ENCODE measurements around the gene SCN7A.

SCN7A gene

DNA sequence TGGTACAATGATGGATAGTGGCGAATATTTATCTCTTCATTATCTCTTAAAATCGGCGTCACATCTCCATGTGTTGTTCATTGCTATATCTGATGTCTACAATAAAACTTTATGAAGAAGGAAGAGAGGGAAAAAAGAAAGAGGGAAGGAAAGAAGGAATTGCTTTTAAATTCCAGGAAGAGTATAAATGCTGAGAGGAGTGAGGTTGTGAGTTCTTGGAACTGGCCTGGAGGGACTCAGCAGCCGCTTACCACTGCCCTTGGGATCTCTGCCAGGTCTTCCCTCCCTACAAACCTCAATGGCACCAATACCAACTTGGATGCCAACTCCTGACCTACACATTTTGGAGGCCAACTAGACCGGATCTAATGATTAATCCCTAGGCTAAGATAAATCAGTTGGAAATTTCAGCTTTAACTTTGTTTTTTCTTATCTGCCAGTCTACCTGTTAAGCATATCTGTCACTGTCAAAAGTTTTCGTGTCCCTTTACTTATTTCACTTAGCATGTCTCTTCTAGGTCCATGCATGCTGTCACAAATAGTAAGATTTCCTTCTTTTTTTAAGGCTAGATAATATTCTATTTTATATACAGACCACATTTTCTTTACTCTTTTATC lies 128.1 kb downstream of the SCN7A start:
- Histone ChIP-seq H3K9me3 (ENCODE audit: insufficient read depth, low read length) (no peaks in the 10 kb centered on the region), H3K4me3 (ENCODE audit: insufficient read depth, low read length, poor library complexity, severe bottlenecking) (no peak overlapping the region), H3K9ac (ENCODE audit: low read length) (no peak overlapping the region), H3F3A (ENCODE audit: insufficient read depth) (no peaks in the 10 kb centered on the region), H3K9me2 (replicated peaks; ENCODE audit: insufficient read depth, low read length) (no peaks in the 10 kb centered on the region), H4K20me1 (ENCODE audit: low read depth, low read length) (no peaks in the 10 kb centered on the region), H3K36me3 (ENCODE audit: low read length) (no peaks in the 10 kb centered on the region), H2AFZ (ENCODE audit: low read depth, low read length, severe bottlenecking) (no peak overlapping the region), H3K4me2 (ENCODE audit: low read depth, low read length, poor library complexity, severe bottlenecking) (no peak overlapping the region), H3K27me3 (ENCODE audit: low read length) (no peaks in the 10 kb centered on the region), H3K27ac (ENCODE audit: low read depth, low read length) (no peak overlapping the region), H3K79me2 (ENCODE audit: insufficient read depth, low read length) (no peaks in the 10 kb centered on the region)
- TF ChIP-seq EZH2phosphoT487 (conservative IDR thresholded peaks at IDR 0.05; ENCODE audit: low read length) = no peak

DNA sequence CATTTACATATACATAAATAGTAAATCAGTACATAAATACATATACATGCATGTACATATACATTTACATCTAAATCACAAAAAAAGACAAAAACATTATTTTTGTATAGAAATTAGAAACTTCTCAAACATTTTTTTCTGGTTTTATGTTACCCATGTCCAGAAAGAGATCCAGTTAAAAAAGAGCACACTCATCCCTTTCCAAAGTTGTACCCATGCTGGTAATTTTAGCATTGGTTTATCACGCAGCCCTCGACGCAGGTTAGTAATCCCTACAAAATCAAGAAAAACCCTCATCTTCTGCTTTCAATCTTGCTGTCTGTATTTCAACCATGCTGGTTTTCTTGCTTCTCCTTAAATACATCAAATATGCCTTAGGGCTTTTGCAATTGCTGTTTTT lies 128.8 kb downstream of the SCN7A start:
- H3K27ac ChIP-seq (ENCODE audit: low read depth, low read length) = no peak overlapping the region
- H3K27me3 ChIP-seq (ENCODE audit: low read length) = no peaks in the 10 kb centered on the region
- H3K4me2 ChIP-seq (ENCODE audit: low read depth, low read length, poor library complexity, severe bottlenecking) = no peak overlapping the region
- H3K36me3 ChIP-seq (ENCODE audit: low read length) = no peaks in the 10 kb centered on the region
- H3K9me2 ChIP-seq (replicated peaks; ENCODE audit: insufficient read depth, low read length) = no peaks in the 10 kb centered on the region
- no peaks in the 10 kb centered on the region for H4K20me1 ChIP-seq (ENCODE audit: low read depth, low read length)
- H3K9ac ChIP-seq (ENCODE audit: low read length) = no peak overlapping the region
- H3K4me3 ChIP-seq (ENCODE audit: insufficient read depth, low read length, poor library complexity, severe bottlenecking) = no peak overlapping the region
- TF ChIP-seq, protein P1, sequence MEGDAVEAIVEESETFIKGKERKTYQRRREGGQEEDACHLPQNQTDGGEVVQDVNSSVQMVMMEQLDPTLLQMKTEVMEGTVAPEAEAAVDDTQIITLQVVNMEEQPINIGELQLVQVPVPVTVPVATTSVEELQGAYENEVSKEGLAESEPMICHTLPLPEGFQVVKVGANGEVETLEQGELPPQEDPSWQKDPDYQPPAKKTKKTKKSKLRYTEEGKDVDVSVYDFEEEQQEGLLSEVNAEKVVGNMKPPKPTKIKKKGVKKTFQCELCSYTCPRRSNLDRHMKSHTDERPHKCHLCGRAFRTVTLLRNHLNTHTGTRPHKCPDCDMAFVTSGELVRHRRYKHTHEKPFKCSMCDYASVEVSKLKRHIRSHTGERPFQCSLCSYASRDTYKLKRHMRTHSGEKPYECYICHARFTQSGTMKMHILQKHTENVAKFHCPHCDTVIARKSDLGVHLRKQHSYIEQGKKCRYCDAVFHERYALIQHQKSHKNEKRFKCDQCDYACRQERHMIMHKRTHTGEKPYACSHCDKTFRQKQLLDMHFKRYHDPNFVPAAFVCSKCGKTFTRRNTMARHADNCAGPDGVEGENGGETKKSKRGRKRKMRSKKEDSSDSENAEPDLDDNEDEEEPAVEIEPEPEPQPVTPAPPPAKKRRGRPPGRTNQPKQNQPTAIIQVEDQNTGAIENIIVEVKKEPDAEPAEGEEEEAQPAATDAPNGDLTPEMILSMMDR (IDR thresholded peaks at IDR 0.05; ENCODE audit: insufficient read depth, low read length, poor library complexity, severe bottlenecking) = no peak
- TF ChIP-seq EZH2phosphoT487 (conservative IDR thresholded peaks at IDR 0.05; ENCODE audit: low read length) = no peak
- no peaks in the 10 kb centered on the region for H3K9me3 ChIP-seq (ENCODE audit: insufficient read depth, low read length)
- H2AFZ ChIP-seq (ENCODE audit: low read depth, low read length, severe bottlenecking) = no peak overlapping the region
- H3K79me2 ChIP-seq (ENCODE audit: insufficient read depth, low read length) = no peaks in the 10 kb centered on the region
- H3F3A ChIP-seq (ENCODE audit: insufficient read depth) = no peaks in the 10 kb centered on the region

DNA sequence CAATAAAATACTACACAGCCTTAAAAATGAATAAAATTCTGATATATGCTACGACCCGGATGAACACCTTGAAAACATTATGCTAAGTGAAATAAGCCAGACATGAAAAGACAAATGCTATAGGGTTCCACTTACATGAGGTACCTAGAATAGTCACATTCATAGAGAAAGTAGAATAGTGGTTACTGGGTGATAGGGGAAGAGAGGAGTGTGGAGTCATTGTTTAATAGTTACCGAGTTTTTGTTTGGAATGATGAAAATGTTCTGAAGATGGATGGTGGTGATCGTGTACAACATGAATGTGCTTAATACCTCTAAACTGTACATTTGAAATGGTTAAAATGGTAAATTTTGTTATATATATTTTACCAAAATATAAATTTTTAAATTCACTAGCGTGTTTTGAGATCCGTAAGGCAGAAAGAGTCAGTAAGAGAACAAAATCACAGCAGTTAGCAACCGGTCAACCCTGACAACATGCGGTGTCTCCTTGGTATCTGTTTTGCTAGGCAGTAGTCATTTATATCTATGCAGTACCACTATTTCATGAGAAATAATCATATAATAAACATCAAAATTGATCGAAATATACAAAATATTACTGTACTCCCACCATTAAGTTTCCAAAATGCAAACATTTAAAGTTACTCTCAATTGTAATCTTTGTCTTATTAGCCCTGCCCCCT lies 129.4 kb downstream of the SCN7A start:
- no peak overlapping the region for H3K27ac ChIP-seq (ENCODE audit: low read depth, low read length)
- no peak overlapping the region for H3K4me3 ChIP-seq (ENCODE audit: insufficient read depth, low read length, poor library complexity, severe bottlenecking)
- H4K20me1 ChIP-seq (ENCODE audit: low read depth, low read length) = no peaks in the 10 kb centered on the region
- H3K9ac ChIP-seq (ENCODE audit: low read length) = no peak overlapping the region
- H3K79me2 ChIP-seq (ENCODE audit: insufficient read depth, low read length) = no peaks in the 10 kb centered on the region
- TF ChIP-seq, protein P1 (IDR thresholded peaks at IDR 0.05; ENCODE audit: insufficient read depth, low read length, poor library complexity, severe bottlenecking) = no peak
- no peak for TF ChIP-seq EZH2phosphoT487 (conservative IDR thresholded peaks at IDR 0.05; ENCODE audit: low read length)
- H3K9me2 ChIP-seq (replicated peaks; ENCODE audit: insufficient read depth, low read length) = no peaks in the 10 kb centered on the region
- H3K36me3 ChIP-seq (ENCODE audit: low read length) = no peaks in the 10 kb centered on the region
- H3K27me3 ChIP-seq (ENCODE audit: low read length) = no peaks in the 10 kb centered on the region
- no peaks in the 10 kb centered on the region for H3K9me3 ChIP-seq (ENCODE audit: insufficient read depth, low read length)
- no peaks in the 10 kb centered on the region for H3F3A ChIP-seq (ENCODE audit: insufficient read depth)
- no peak overlapping the region for H3K4me2 ChIP-seq (ENCODE audit: low read depth, low read length, poor library complexity, severe bottlenecking)
- no peak overlapping the region for H2AFZ ChIP-seq (ENCODE audit: low read depth, low read length, severe bottlenecking)
